Loucy (cell line): ENCODE data around the gene LMO7.

Experiments
- H2AFZ ChIP-seq: fragments of 200-600 bp; sonication (generic); 2 replicates; pipeline ENCODE4 v1.6.0; 2016; ENCODE audit warnings: antibody characterized with exemption, mild to moderate bottlenecking, low read length, moderate library complexity
- H3F3A ChIP-seq: fragments of 200-600 bp; 2 replicates; pipeline ENCODE4 v1.6.0; 2016; ENCODE audit warnings: antibody characterized with exemption, low read depth, mild to moderate bottlenecking
- H3K27me3 ChIP-seq: fragments of 200-600 bp; sonication (generic); 2 replicates; pipeline ENCODE4 v1.6.1; 2014; ENCODE audit warnings: low read length, mild to moderate bottlenecking; ENCODE audit not compliant: insufficient read depth, poor library complexity, severe bottlenecking
- H3K36me3 ChIP-seq: fragments of 200-600 bp; sonication (generic); 2 replicates; pipeline ENCODE4 v1.6.1; 2016; ENCODE audit warnings: low read length; ENCODE audit not compliant: insufficient read depth
- H3K4me1 ChIP-seq: fragments of 200-600 bp; sonication (generic); 2 replicates; pipeline ENCODE4 v1.5.1; 2014; ENCODE audit warnings: low read length, mild to moderate bottlenecking; ENCODE audit not compliant: insufficient read depth, poor library complexity, severe bottlenecking
- H3K4me2 ChIP-seq: fragments of 200-600 bp; sonication (generic); 2 replicates; pipeline ENCODE4 v1.6.0; 2014; ENCODE audit warnings: antibody characterized with exemption, low read length, low read depth, mild to moderate bottlenecking; ENCODE audit not compliant: poor library complexity, severe bottlenecking
- H3K4me3 ChIP-seq: fragments of 200-600 bp; sonication (generic); 2 replicates; pipeline ENCODE4 v1.5.1; 2014; ENCODE audit warnings: low read length, mild to moderate bottlenecking, mixed read lengths; ENCODE audit not compliant: poor library complexity, severe bottlenecking
- H3K79me2 ChIP-seq: fragments of 200-600 bp; sonication (generic); 2 replicates; pipeline ENCODE4 v1.6.1; 2014; ENCODE audit warnings: low read length; ENCODE audit not compliant: insufficient read depth
- H3K9ac ChIP-seq: fragments of 200-600 bp; sonication (generic); 2 replicates; pipeline ENCODE4 v1.6.0; 2014; ENCODE audit warnings: mild to moderate bottlenecking, low read depth, low read length, moderate library complexity; ENCODE audit not compliant: poor library complexity, severe bottlenecking
- H3K9me2 ChIP-seq: fragments of 200-600 bp; sonication (generic); replicated peaks from 2 replicates; pipeline ENCODE4 v1.6.1; 2016; ENCODE audit warnings: low read depth, low read length, mixed read lengths
- H3K9me3 ChIP-seq: fragments of 200-600 bp; sonication (generic); 2 replicates; pipeline ENCODE4 v1.6.1; 2014; ENCODE audit warnings: mild to moderate bottlenecking, antibody characterized with exemption, low read length, low read depth; ENCODE audit not compliant: insufficient read depth
- H4K20me1 ChIP-seq: fragments of 200-600 bp; sonication (generic); 2 replicates; pipeline ENCODE4 v1.6.0; 2014; ENCODE audit warnings: antibody characterized with exemption, low read length, mild to moderate bottlenecking; ENCODE audit not compliant: insufficient read depth, poor library complexity, severe bottlenecking
- EZH2phosphoT487 ChIP-seq: fragments of 200-600 bp; IDR thresholded peaks from 2 replicates; pipeline ENCODE4 v1.6.1; 2018; ENCODE audit warnings: antibody characterized with exemption, mild to moderate bottlenecking, moderate library complexity, borderline replicate concordance
- TF ChIP-seq, protein P1 (sequence below): fragments of 200-600 bp; sonication (generic); conservative IDR thresholded peaks from 2 replicates; pipeline ENCODE4 v1.5.1; 2014; ENCODE audit warnings: mild to moderate bottlenecking, antibody characterized with exemption, low read length

Gene LMO7

DNA sequence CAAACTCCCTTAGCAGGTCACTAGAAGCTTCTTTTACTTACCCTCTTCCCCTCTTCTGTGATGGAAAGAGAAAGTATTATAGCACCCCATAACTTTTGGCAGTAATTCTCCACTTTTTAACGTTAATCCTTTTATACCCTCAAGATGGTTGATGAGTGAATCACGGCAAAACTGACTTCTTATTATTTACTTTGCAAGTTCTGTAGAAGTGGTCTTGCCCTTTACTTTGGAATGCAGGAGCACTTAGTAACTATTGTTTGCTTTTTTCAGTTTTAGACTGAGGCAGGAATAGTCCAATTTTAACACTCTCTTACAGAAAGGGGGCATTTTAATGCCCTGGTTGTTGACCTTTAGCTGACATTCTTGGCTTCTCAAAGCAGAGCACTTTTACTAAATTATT, 260.1 kb downstream of the LMO7 start:
- Histone ChIP-seq H3K4me2 (no peak overlapping the region), H3K9ac (no peak overlapping the region), H3K79me2 (no peaks in the 10 kb centered on the region), H3K4me1 (no peaks in the 10 kb centered on the region), H3F3A (no peaks in the 10 kb centered on the region), H3K27me3 (no peaks in the 10 kb centered on the region), H4K20me1 (no peaks in the 10 kb centered on the region), H3K4me3 (no peak overlapping the region), H3K36me3 (no peaks in the 10 kb centered on the region), H3K9me2 (no peaks in the 10 kb centered on the region), H2AFZ (no peak overlapping the region), H3K9me3 (no peaks in the 10 kb centered on the region)
- TF ChIP-seq, protein P1, sequence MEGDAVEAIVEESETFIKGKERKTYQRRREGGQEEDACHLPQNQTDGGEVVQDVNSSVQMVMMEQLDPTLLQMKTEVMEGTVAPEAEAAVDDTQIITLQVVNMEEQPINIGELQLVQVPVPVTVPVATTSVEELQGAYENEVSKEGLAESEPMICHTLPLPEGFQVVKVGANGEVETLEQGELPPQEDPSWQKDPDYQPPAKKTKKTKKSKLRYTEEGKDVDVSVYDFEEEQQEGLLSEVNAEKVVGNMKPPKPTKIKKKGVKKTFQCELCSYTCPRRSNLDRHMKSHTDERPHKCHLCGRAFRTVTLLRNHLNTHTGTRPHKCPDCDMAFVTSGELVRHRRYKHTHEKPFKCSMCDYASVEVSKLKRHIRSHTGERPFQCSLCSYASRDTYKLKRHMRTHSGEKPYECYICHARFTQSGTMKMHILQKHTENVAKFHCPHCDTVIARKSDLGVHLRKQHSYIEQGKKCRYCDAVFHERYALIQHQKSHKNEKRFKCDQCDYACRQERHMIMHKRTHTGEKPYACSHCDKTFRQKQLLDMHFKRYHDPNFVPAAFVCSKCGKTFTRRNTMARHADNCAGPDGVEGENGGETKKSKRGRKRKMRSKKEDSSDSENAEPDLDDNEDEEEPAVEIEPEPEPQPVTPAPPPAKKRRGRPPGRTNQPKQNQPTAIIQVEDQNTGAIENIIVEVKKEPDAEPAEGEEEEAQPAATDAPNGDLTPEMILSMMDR: no peak
- TF ChIP-seq EZH2phosphoT487: no peak

DNA sequence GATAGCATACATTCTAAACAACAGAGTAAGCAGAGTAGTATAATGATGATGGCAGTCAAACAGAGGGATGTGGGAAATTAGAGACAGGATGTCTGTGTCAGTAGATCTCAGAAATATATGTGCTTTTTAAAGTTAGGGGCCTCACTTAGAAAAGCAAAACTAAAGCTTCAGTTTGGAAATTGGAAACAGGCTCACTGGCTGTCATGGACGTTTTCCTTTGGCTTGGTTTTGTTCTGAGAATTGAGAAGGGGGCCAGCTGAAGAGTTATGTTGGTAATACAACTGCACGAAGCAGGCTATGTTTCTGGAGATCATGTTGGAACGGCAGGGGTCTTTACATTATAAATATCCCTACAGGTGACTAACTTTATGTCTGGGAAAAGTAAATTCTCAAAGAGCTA, 261.3 kb downstream of the LMO7 start:
- Histone ChIP-seq H3K9ac (no peak overlapping the region), H3K9me3 (no peaks in the 10 kb centered on the region), H3K4me2 (no peak overlapping the region), H3F3A (no peaks in the 10 kb centered on the region), H3K4me1 (no peaks in the 10 kb centered on the region), H3K79me2 (no peaks in the 10 kb centered on the region), H3K27me3 (no peaks in the 10 kb centered on the region), H2AFZ (no peak overlapping the region), H3K36me3 (no peaks in the 10 kb centered on the region), H3K9me2 (no peaks in the 10 kb centered on the region), H3K4me3 (no peak overlapping the region), H4K20me1 (no peaks in the 10 kb centered on the region)
- TF ChIP-seq, protein P1: no peak
- no peak for TF ChIP-seq EZH2phosphoT487

DNA sequence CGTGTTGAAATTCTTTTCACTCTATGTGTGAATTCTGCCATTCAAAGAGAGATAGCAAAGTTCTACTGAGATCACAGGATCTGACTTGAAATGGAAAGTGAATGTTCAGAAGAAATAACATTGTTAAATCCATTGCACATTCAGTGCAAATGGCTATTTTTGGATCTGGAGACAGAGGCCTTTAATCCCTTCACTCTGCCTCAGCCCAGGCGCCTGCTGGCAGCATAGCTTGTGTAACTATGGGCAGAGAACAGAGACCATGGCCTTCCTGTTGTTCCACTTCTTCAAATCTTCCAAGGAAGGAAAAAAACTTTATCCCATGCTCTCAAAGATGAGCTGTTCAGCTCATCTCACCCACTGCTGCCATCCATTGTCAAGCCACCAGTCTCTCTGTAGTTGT, 265.4 kb downstream of the LMO7 start:
- no peak overlapping the region for H3K9ac ChIP-seq
- no peaks in the 10 kb centered on the region for H3K9me3 ChIP-seq
- H3K27me3 ChIP-seq: no peaks in the 10 kb centered on the region
- H3K9me2 ChIP-seq: no peaks in the 10 kb centered on the region
- no peaks in the 10 kb centered on the region for H3K36me3 ChIP-seq
- TF ChIP-seq, protein P1: no peak
- TF ChIP-seq EZH2phosphoT487: no peak
- no peaks in the 10 kb centered on the region for H4K20me1 ChIP-seq
- 0 out of 2 replicates have a peak, but pooled peaks cover 2% of the 10 kb centered on the region for H3F3A ChIP-seq
- H3K4me3 ChIP-seq: no peak overlapping the region
- no peak overlapping the region for H2AFZ ChIP-seq
- H3K4me1 ChIP-seq: peaks cover 15% of the 10 kb centered on the region
- H3K4me2 ChIP-seq: no peak overlapping the region
- no peaks in the 10 kb centered on the region for H3K79me2 ChIP-seq
